A549 (cell line): ENCODE measurements around the gene UROC1.

Experiments
- EP300 ChIP-seq, 2 experiments: fragments of >200 bp; sonication (Bioruptor Twin); formaldehyde crosslinking; IDR thresholded peaks; 2 replicates in 1 of 2; 3 replicates in 1 of 2; pipeline ENCODE4 v1.6.1; 2016 to 2017
- ESRRA ChIP-seq: fragments of 150-350 bp; IDR thresholded peaks from 2 replicates; pipeline ENCODE4 v1.6.1; 2014; ENCODE audit warnings: mild to moderate bottlenecking, low read length, borderline replicate concordance
- MAX ChIP-seq: IDR thresholded peaks from 2 replicates; pipeline ENCODE4 v1.6.1; 2012
- MAZ ChIP-seq: fragments of 150-350 bp; IDR thresholded peaks from 2 replicates; pipeline ENCODE4 v1.6.1; 2014; ENCODE audit warnings: antibody characterized with exemption, low read depth, low read length, borderline replicate concordance
- POLR2A ChIP-seq: IDR thresholded peaks from 2 replicates; pipeline ENCODE4 v1.6.1; 2012; ENCODE audit warnings: mild to moderate bottlenecking, low read length
- POLR2AphosphoS2 ChIP-seq: conservative IDR thresholded peaks from 2 replicates; pipeline ENCODE4 v1.6.1; 2012; ENCODE audit warnings: low read length, improper control_type of control experiment, inconsistent platforms
- SREBF2 ChIP-seq: fragments of 450-650 bp; IDR thresholded peaks from 2 replicates; pipeline ENCODE4 v1.6.1; 2014; ENCODE audit warnings: mild to moderate bottlenecking, moderate library complexity
- TP53 ChIP-seq: fragments of 250-450 bp; sonication (Bioruptor Pico); IDR thresholded peaks from 2 replicates; pipeline ENCODE4 v1.5.0; 2021; ENCODE audit warnings: mild to moderate bottlenecking, moderate library complexity
- TF ChIP-seq, protein P1 (sequence below): fragments of >200 bp; sonication (Bioruptor Twin); formaldehyde crosslinking; IDR thresholded peaks from 3 replicates; pipeline ENCODE4 v1.5.1; 2016

GRCh38 chr3:126449621-126450051 is 67.9 kb downstream of the UROC1 start:
- TF ChIP-seq, protein P1, sequence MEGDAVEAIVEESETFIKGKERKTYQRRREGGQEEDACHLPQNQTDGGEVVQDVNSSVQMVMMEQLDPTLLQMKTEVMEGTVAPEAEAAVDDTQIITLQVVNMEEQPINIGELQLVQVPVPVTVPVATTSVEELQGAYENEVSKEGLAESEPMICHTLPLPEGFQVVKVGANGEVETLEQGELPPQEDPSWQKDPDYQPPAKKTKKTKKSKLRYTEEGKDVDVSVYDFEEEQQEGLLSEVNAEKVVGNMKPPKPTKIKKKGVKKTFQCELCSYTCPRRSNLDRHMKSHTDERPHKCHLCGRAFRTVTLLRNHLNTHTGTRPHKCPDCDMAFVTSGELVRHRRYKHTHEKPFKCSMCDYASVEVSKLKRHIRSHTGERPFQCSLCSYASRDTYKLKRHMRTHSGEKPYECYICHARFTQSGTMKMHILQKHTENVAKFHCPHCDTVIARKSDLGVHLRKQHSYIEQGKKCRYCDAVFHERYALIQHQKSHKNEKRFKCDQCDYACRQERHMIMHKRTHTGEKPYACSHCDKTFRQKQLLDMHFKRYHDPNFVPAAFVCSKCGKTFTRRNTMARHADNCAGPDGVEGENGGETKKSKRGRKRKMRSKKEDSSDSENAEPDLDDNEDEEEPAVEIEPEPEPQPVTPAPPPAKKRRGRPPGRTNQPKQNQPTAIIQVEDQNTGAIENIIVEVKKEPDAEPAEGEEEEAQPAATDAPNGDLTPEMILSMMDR, result no peak
- TF ChIP-seq POLR2A, result no peak
- no peak for TF ChIP-seq POLR2AphosphoS2
- TF ChIP-seq TP53 (CRISPR knock-in tag), result no peak
- no peak for TF ChIP-seq ESRRA
- TF ChIP-seq SREBF2, result no peak
- no peak for TF ChIP-seq MAX
- TF ChIP-seq MAZ, result no peak
- TF ChIP-seq EP300 (IDR thresholded peaks at IDR 0.05), result no peak
